SK-N-MC (cell line): Measurements from ENCODE around the gene NCKIPSD.

Experiments used
- EZH2 ChIP-seq: fragments of 200-600 bp; sonication (generic); IDR thresholded peaks from one replicate; pipeline ENCODE4 v1.6.1; 2017; ENCODE audit warnings: antibody characterized with exemption
- FOXP2 ChIP-seq: optimal IDR thresholded peaks from 2 replicates; pipeline ENCODE3; 2011; ENCODE audit warnings: mild to moderate bottlenecking, moderate library complexity; ENCODE audit not compliant: insufficient read depth; ENCODE audit errors: extremely low read length, control extremely low read depth
- POLR2AphosphoS5 ChIP-seq: IDR thresholded peaks from 2 replicates; pipeline ENCODE4 v1.6.1; 2012; ENCODE audit warnings: mild to moderate bottlenecking, low read depth, low read length, borderline replicate concordance

DNA sequence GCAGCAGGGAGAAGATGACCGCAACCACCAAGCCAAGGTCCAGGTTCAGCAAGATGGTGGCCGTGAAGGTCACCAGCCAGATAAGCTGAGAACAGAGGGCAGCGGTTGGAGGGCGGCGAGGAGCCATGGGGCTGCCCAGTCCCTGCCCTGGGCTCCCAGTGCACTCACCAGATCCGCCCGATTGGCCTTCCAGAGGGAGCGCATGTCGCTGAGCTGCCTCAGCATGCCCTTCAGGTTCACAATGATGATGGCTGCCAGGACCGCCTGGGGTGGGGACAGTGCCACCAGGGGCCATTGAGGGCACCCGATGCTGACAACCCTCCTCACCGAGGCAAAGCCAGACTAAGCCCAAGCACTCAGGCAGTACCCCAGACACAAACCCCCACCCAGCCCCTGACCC lies 55.8 kb downstream of the NCKIPSD start:
- no peak for TF ChIP-seq POLR2AphosphoS5
- no peak for TF ChIP-seq FOXP2
- no peak for TF ChIP-seq EZH2
